Smooth muscle cell of the pulmonary artery (primary cell): ENCODE data around the gene PPARG. TPM values are rescaled to one million over a fixed set of nuclear protein-coding genes. Genes with fewer than 3 reads are reported as not detected.

Source experiments
- total RNA-seq: library from RNA; depleted of rRNA; stranded (reverse); fragments of >200 nt; gene quantifications from 2 replicates; pipeline ENCODE4 v1.2.3, GENCODE V29; 2014

Gene PPARG
- total RNA-seq = 6.9 and 25.3 TPM in 2 replicates

GRCh38 chr3:12288182-12289129 is at the start of gene PPARG:
Gene PPARG, plus strand, starts transcription at chr3:12289070. Its CDS starts 90,642 bp downstream, at chr3:12379712.

Other genes starting within 250 kb of the PPARG start
- 1.1 and 3.2 TPM in 2 replicates for gene TIMP4, start 130.2 kb upstream of the PPARG start, total RNA-seq
- gene TSEN2, start 195.4 kb downstream of the PPARG start, total RNA-seq = 10.8 and 13.9 TPM in 2 replicates